Coronary artery (tissue), 2 donors: ENCODE data around the gene CHL1.

Experiments used
- DNase-seq: peaks from one replicate; pipeline ENCODE4 v3.0.0-alpha.2; 2017; ENCODE audit warnings: low spot score
- H3K27ac ChIP-seq, 2 donors: fragments of 200-600 bp; sonication (generic); one replicate each; pipeline ENCODE4 v1.5.1; 2016 to 2019
- H3K4me3 ChIP-seq: fragments of 200-600 bp; sonication (generic); 2 replicates; pipeline ENCODE4 v1.5.1; 2016; ENCODE audit warnings: mild to moderate bottlenecking, moderate library complexity
- CTCF ChIP-seq: fragments of 200-600 bp; sonication (generic); IDR thresholded peaks from one replicate; pipeline ENCODE4 v1.5.1; 2019; ENCODE audit warnings: antibody characterized with exemption

CHL1 gene

GRCh38 chr3:436053-436452 lies 239.5 kb downstream of the CHL1 start:
- Histone ChIP-seq H3K27ac (no peak overlapping the region), H3K4me3 (no peak overlapping the region)
- no peak for TF ChIP-seq CTCF
- no peak for DNase-seq

- Histone ChIP-seq H3K27ac (no peak overlapping the region), H3K4me3 (no peak overlapping the region)
- TF ChIP-seq CTCF = no peak
- no peak for DNase-seq
Observed at GRCh38 chr3:440826-441225, 244.3 kb downstream of the CHL1 start.

- Histone ChIP-seq H3K27ac (no peak overlapping the region), H3K4me3 (no peak overlapping the region)
- TF ChIP-seq CTCF = no peak
- no peak for DNase-seq
Observed at GRCh38 chr3:445960-446359, 249.4 kb downstream of the CHL1 start.

GRCh38 chr3:447671-448070 lies 251.1 kb downstream of the CHL1 start:
- Histone ChIP-seq H3K27ac (no peak overlapping the region), H3K4me3 (no peak overlapping the region)
- no peak for TF ChIP-seq CTCF
- no peak for DNase-seq

- DNase-seq = no peak
- TF ChIP-seq CTCF = no peak
- H3K4me3 ChIP-seq = no peak overlapping the region
- no peak overlapping the region for H3K27ac ChIP-seq
Observed at GRCh38 chr3:449711-450110, 253.1 kb downstream of the CHL1 start.

GRCh38 chr3:452221-452620 lies 255.7 kb downstream of the CHL1 start:
- H3K4me3 ChIP-seq = no peak overlapping the region
- no peak for DNase-seq
- H3K27ac ChIP-seq = no peak overlapping the region
- TF ChIP-seq CTCF = no peak

- no peak overlapping the region for H3K4me3 ChIP-seq
- no peak for DNase-seq
- H3K27ac ChIP-seq = no peak overlapping the region
- TF ChIP-seq CTCF = no peak
Observed at GRCh38 chr3:453106-453505, 256.5 kb downstream of the CHL1 start.
